Mammary epithelial cell (primary cell): ENCODE measurements around the gene SMYD3.

ENCODE experiments used
- CTCF ChIP-seq, 2 donors: IDR thresholded peaks in 1 of 2; conservative IDR thresholded peaks in 1 of 2; 2 replicates each; pipeline ENCODE4 v1.5.1; 2011 to 2012; ENCODE audit warnings: inconsistent platforms in 2 of 2, low read length in 2 of 2, mild to moderate bottlenecking in 2 of 2, control low read depth in 1 of 2, low read depth in 1 of 2; ENCODE audit not compliant: insufficient read depth in 1 of 2; ENCODE audit errors: extremely low read depth in 1 of 2
- EZH2 ChIP-seq: IDR thresholded peaks from 2 replicates; pipeline ENCODE4 v1.6.1; 2012; ENCODE audit warnings: low read length, inconsistent platforms, borderline replicate concordance

- no peak for TF ChIP-seq CTCF (conservative IDR thresholded peaks at IDR 0.05 in 1 of 2, IDR thresholded peaks at IDR 0.05 in 1 of 2; ENCODE audit: extremely low read depth in 1 of 2, insufficient read depth in 1 of 2, low read depth in 1 of 2, low read length in 2 of 2)
- no peak for TF ChIP-seq EZH2
Observed at GRCh38 chr1:246136477-246136876, 370.6 kb downstream of the SMYD3 start.
